HG03469 (cell line): ENCODE measurements around the gene FTSJ3.
"Not testable (repeated sequence)": the region's sequence is repeated elsewhere in the genome, so short reads cannot be mapped to it uniquely, and the experiment has no call there.

Experiments
- ATAC-seq: cut with Tn5 transposase; IDR thresholded peaks from one replicate; pipeline ENCODE4 v1.9.1; 2021; ENCODE audit warnings: mild to moderate bottlenecking, moderate library complexity, moderate number of reproducible peaks; ENCODE audit not compliant: unreplicated experiment

Gene FTSJ3, protein sequence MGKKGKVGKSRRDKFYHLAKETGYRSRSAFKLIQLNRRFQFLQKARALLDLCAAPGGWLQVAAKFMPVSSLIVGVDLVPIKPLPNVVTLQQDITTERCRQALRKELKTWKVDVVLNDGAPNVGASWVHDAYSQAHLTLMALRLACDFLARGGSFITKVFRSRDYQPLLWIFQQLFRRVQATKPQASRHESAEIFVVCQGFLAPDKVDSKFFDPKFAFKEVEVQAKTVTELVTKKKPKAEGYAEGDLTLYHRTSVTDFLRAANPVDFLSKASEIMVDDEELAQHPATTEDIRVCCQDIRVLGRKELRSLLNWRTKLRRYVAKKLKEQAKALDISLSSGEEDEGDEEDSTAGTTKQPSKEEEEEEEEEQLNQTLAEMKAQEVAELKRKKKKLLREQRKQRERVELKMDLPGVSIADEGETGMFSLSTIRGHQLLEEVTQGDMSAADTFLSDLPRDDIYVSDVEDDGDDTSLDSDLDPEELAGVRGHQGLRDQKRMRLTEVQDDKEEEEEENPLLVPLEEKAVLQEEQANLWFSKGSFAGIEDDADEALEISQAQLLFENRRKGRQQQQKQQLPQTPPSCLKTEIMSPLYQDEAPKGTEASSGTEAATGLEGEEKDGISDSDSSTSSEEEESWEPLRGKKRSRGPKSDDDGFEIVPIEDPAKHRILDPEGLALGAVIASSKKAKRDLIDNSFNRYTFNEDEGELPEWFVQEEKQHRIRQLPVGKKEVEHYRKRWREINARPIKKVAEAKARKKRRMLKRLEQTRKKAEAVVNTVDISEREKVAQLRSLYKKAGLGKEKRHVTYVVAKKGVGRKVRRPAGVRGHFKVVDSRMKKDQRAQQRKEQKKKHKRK

DNA sequence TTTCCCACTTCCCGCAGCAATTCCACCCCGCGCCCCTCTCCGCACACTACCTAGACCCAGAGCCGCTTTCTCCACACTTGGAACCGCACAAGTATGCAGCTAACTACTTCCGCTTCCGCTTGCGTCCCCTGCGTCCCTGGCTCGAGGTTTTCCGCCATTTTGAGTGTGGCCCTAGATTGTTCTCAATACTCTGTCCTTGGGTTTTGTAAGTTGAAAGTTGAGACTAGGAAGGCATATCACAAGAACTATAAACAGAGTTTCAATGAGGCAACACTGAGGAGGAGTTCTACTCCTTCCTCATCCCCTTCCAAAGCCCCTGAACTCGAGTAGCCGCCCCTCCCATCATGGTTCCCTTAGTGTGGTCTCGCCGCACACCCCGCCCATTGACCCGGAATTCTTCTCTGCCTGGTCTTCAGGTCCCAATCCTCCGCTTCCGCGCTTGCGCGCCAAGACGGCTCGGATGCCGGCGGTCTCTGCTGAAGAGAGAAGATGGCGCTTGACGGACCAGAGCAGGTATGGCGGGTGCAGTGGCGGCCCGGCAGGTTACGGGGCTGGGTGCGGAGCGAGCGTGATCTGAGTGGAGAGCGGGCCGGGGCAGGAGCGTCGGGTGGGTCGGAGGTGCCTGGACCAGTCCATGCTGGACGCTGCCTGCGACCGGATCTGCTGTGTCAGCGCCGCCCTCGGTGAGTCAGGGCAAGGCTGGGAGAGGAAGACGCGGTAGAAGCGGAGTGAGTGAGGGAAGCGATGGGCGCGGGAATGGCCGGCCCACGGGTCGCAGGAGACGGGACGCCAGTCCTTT is at the start of gene FTSJ3, which contains the start of gene PSMC5:
TSS of gene FTSJ3 (minus strand) at position 662 of the 799 bp plus-strand sequence. CDS start 761 bp downstream, outside the sequence.
TSS of gene PSMC5 (plus strand) at position 430 of the 799 bp plus-strand sequence. CDS start at position 490, 60 bp downstream.
- peak; percentile 51 for ATAC-seq

DNA sequence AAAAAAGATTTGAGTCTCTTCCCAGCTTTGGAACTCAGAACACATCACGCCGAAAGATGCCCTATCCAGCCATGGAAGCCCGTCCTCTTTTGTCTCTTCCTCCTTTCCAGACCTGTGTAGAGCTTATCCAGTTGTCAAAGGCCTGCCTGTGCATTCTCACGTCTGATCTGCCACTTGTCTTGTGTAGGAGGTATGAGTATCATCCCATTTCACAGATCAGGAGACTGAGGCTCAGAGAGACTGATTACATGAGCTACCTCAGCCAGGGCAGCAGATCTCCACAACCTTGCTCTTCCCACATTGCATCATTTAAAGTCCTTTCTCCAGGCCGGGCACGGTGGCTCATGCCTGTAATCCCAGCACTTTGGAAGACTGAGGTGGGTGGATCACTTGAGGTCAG is 47.2 kb upstream of the FTSJ3 start:
- not testable (repeated sequence) for ATAC-seq

DNA sequence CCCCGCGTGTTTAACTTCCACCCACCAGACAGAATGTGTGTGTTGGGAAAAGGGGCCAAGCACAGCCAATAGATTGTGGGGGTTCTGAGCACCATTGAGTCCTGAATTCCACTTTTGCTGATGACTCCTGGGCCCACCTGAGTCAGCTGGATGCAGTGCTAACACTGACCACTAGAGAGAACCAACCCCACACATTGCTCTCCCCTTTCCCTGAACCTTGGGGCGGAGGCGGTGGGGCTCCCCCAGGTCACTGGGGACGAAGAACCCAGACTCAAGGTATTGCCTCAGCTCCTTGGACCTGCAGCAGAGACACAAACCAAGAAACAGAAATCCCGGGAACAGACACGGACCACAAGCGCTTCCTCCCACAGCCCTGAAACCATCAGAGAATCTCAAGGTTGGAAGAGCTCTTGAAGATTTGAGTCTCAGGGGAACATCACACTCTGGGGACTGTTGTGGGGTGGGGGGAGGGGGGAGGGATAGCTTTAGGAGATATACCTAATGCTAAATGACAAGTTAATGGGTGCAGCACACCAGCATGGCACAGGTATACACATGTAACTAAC is 46.7 kb upstream of the FTSJ3 start:
- ATAC-seq: not testable (repeated sequence)

DNA sequence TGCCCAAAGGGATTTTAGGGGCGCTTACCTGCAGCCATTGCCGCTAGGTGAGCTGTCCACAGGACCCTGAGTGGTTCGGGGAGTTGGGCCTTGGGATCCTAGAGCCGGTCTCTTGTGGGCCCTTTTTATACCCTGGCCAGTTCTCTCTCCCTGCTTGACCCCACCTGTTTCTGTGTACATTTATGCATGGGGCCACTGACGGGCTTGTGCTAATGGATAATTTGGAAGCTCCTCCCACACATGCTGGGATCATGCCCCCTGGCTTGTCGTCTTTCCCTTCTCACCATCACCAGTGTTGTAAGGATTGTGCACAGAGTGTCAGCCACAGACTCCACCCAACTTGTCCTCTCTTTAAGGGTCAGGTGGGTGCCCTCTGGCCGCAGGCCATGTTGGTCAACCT is 46.1 kb upstream of the FTSJ3 start, which contains the start of gene CSH2:
TSS of gene CSH2 (minus strand) at position 101 of the 400 bp plus-strand sequence. CDS start at position 38, 63 bp downstream.
- ATAC-seq: not testable (repeated sequence)

DNA sequence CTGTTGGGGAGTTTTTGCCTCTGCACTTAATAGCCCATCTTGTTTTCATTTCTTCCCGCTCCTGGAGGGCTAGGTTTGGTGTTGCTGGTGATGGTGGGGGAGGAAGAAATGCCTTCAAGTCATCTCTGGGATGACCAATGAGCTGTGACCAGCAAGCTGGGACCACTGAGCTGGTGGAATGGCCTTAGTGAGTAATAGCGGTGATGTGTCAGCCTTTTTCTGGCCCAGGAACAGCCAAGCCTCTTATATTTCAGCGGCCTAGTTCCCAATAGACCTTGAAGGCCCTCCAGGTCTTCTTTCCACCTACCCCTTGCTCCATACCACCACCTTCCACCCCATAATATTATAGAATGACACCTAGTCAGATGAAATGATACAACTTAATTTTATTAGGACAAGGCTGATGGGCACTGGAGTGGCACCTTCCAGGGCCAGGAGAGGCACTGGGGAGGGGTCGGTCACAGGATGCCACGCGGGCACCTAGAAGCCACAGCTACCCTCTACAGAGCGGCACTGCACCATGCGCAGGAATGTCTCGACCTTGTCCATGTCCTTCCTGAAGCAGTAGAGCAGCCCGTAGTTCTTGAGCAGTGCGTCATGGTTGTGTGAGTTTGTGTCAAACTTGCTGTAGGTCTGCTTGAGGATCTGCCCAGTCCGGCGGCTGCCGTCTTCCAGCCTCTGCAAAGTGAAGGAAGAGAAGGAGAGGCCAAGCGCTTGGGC is 44.3 kb upstream of the FTSJ3 start:
- ATAC-seq: not testable (repeated sequence)

DNA sequence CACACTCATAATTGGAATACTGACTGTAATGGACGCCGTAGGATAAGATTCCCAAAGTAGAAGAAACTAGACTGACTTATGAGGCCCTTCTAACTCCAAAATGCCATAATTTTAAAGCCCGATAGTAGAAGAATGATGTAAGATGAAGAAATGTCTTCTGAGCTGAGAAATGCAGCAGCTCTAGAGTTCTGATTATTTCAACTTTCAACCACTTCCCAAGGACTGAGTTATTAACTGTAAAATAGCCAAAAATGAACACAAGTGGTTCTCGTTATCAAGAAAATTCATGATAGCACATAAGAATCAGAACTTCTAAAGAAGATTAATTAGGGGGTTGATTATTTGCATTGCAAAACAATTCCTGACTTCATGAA is 42.8 kb upstream of the FTSJ3 start:
- ATAC-seq: not testable (repeated sequence)

DNA sequence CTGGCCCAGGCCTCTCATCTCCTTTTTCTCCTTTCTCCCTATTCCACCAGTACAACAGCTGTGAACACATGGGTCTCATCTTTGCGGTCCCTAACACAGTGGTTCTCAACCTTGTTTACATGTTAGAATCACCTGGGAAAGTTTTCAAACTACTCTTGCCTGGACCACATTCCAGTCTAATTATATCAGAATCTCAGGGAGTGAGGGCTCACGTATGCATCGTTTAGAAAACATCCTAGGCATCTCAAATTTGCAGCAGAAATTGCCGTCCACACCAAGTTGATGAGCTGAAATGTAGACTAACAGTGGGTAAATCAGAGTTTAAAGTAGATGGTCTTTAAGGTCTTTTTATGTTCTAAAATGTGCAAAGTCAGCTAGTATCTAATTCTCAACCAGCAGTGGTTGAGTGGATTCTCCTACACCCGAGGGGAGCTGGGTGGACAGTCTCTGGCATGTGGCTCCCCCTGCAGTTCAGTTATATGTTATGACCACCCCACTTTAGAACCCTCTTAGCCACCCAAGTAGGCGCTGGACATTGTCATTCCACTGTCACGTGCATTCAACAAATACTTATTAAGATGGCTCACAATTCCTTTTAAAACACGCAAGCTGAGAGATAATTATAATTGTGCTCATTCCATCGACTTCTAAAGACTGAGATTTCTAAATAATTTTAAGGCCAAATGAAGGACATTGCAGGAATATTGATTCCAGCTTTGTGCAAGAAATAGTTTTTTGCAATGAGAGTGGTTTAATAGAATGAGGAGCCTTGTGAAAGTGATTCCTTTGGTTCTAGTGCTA is 42.2 kb upstream of the FTSJ3 start:
- ATAC-seq: not testable (repeated sequence)

DNA sequence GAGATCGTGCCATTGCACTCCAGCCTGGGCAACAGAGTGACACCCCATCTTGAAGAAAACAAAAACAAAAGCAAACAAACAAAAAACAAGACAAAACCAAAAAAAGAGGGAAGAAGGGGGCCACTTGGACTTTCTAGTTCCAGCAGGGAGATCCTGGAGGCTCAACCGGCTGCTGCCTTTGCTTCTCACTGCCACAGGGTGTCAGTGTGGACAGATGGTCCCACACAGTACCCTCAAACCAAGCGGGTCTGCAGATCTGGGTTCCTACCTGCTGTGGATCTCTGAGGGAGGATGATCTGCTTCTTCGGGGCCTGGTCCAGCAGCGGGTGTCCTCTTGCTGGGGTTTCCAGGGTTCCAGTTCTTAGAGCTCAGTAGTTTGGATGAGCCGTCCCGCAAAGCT is 39.2 kb upstream of the FTSJ3 start:
- ATAC-seq: not testable (repeated sequence)

DNA sequence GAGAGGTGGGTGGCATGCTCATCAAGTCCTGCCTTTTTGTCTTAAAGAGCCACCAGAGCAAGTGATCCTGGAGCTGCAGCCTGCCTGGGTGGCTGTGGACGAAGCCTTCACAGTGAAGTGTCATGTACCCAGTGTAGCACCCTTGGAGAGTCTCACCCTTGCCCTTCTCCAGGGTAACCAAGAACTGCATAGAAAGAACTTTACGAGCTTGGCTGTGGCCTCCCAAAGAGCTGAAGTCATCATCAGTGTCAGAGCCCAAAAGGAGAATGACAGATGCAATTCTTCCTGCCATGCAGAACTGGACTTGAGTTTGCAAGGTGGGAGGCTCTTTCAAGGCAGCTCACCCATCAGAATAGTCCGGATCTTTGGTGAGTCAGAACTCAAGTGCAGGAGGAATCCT is 31.8 kb upstream of the FTSJ3 start:
- ATAC-seq: no peak

DNA sequence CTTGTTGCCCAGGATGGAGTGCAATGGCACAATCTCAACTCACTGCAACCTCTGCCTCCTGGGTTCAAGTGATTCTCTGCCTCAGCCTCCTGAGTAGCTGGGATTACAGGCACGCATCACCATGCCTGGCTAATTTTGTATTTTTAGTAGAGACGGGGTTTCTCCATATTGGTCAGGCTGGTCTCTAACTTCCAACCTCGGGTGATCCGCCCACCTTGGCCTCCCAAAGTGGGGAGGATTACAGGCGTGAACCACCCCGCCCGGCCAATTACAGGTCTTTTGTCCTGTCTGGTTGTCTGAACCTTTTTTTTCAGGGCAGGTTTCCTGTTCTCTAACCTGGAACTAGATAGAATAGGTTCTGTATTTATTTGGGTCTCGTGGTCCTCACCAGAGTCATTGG is 29.0 kb upstream of the FTSJ3 start:
- not testable (repeated sequence) for ATAC-seq

DNA sequence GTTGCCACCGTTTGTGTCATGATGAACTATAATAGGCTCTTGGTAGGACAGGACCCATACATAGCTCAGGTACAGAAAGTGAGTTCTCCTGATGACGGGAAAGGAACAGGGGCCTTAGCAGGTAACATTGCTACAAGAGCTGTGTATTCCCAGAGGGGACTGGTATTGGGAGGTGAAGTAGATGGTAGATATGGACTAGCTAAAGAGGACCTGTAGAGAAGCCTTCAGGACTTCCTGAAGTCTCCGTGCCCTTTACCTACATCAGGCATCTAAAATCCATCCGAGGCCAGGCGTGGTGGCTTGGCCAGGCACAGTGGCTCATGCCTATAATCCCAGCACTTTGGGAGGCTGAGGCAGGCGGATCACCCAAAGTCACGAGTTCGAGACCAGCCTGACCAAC is 27.7 kb upstream of the FTSJ3 start:
- ATAC-seq: no peak

DNA sequence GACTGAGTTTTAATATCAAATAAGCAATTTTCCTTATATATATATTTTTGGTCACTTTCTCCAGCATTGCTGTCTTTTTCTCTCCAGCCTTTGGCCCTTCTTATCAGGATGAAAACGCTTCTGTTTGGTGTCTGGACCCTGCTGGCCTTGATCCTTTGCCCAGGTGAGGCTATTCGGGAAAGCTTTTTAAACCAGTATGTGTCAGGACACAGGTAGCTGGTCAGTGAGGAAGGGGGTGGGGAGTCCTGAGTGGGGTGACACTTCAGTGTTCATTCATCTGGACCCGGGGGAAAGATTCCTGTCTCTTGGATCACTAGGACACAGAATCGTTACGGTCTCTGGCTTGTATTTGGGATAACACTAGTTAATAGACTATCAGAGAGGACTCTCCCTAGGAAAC is 27.2 kb upstream of the FTSJ3 start:
- ATAC-seq: no peak

DNA sequence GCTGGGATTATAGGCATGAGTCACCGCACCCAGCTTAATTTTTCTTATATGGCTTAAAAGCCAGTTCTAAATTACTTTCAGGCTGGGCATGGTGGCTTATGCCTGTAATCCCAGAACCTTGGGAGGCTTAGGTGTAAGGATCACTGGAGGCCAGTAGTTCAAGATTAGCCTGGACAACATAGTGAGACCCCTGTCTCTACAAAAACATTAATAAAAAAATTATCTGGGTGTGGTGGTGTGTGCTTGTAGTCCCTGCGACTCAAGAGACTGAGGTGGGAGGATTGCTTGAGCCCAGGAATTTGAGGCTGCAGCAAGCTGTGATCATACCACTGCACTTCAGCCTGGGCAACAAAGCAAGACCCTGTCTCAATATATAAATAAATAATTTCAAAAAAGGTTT is 25.8 kb upstream of the FTSJ3 start:
- no peak for ATAC-seq

DNA sequence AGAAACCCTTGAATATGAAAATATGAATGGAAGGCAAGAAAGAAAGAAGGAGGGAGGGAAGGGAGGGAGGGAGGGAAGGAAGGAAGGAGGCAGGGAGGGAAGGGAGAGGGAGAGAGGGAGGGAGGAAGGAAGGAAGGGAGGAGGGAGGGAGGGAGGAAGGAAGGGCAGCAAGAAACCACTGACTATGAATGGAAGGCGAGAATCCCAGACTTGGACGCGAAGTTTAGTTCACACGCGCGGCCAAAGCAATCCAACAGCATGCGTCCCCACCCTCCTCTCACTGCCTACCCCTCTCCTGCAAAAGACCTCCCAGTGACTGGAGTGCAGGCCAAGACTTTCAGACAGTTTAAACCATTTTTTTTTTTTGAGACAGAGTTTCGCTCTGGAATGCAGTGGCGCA is 22.9 kb upstream of the FTSJ3 start:
- no peak for ATAC-seq

DNA sequence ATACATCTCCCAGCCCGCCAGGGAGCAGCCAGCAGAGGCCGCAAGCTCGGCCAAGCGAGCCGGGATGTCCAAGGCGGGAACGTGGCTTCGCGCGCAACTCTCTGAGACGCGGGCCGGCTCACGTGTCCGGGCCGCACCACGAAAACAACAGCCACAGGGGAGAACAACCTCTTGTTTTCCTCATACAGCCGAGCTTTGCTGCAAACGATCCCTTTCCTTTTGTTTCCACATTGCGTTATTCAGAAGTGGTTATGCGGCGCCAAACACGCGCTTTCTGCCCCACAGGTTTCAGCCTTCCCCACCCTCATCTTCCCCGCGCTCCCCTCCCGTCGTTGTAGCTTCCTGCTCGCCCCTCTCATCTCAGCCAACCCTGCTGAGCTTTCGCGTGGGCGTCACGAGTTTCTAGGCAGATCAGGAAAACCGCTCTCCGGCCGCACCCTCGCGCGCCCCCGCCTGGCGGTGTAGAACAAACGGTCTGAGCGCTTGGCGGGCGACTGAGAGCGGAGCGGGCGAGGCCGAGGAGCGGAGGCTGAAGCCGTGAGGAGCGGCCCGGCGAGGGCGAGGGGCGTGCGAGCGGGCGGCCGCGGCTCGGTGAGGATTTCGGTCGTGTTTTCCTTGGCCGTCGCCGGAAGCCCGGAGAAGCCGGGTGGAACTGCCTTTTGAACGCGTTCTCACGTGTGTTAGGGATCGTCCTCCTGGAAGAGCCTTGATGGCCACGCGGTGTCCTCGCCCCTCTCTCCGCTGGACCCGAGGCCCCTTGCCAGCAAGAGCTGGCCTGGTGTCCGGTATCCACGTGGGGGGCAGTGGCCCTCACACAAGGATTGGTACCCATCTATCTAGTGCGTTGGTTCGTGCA is 21.6 kb upstream of the FTSJ3 start:
- ATAC-seq: peak; percentile 57

DNA sequence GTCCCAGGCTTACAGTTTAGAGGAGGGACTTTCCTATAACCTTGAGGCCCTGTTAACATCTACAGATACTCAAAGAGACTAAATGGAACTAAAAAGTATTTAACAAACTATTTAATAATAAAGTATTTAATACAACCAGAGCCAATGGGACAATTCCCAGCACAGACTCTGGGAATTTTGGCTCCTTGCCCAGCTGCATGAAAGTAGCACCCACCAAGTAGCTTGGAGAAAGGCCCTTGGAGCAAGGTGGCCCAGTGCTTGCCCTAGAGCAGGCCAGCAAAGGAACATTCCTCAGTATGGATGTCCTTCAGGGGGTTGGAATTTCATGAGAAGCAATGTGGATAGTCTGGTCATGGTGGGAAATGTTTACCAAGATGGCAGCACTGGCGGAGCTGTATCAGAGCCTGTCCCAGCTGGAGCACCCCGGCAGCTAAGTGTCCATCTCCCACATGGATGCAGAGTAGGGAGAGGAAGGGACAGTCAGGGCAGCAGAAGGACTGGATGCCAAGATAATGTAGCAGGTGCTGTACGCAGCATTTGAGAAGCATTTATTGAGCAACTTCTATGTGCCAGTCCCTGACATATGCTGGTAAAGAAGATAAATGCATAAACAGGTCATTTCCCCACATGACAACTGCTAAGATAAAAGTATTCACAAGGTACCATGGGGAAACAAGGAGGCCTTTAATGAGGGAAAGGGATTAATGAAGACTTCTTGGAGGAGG is 20.2 kb upstream of the FTSJ3 start:
- no peak for ATAC-seq

DNA sequence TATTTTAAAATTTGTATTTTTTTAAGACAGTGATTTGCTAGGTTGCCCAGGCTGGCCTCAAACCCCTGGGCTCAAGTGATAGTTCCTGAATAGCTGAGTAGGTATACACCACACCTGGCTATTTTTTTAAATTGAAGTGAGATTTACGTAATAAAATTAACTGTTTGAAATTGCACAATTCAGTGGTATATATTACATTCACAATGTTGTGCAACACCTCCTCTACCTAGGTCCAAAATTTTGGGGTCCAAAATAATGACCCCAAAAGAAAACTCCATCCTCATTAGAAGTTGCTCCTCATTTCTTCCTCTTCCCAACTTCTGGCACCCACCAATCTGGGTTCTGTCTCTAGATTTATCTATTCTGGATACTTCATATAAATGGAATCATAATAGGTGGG is 18.0 kb upstream of the FTSJ3 start:
- no peak for ATAC-seq
